Mononuclear cell (primary cell): ENCODE data around the gene DLG2. TPM values are rescaled to one million over a fixed set of nuclear protein-coding genes. Genes with fewer than 3 reads are reported as not detected.
"Not testable (repeated sequence)": the region's sequence is repeated elsewhere in the genome, so short reads cannot be mapped to it uniquely, and the experiment has no call there.

Experiments
- H3K27me3 ChIP-seq: 2 replicates; pipeline ENCODE4 v1.6.0; 2011; ENCODE audit warnings: low read length, control low read depth; ENCODE audit not compliant: insufficient read depth
- H3K4me1 ChIP-seq: 2 replicates; pipeline ENCODE4 v1.5.1; 2011; ENCODE audit warnings: mild to moderate bottlenecking, low read length, control low read depth; ENCODE audit not compliant: insufficient read depth
- H3K4me3 ChIP-seq: 2 replicates; pipeline ENCODE4 v1.5.1; 2011; ENCODE audit warnings: mild to moderate bottlenecking, low read length, moderate library complexity
- H3K9me3 ChIP-seq: 2 replicates; pipeline ENCODE4 v1.5.1; 2011; ENCODE audit warnings: low read depth, mild to moderate bottlenecking, control low read depth, low read length
- total RNA-seq: library from RNA; depleted of rRNA; stranded (reverse); fragments of >200 nt; gene quantifications from one replicate; pipeline ENCODE4 v1.2.3, GENCODE V29; 2012

The DLG2 gene
- total RNA-seq, 1 donor: 1.6 TPM

DNA sequence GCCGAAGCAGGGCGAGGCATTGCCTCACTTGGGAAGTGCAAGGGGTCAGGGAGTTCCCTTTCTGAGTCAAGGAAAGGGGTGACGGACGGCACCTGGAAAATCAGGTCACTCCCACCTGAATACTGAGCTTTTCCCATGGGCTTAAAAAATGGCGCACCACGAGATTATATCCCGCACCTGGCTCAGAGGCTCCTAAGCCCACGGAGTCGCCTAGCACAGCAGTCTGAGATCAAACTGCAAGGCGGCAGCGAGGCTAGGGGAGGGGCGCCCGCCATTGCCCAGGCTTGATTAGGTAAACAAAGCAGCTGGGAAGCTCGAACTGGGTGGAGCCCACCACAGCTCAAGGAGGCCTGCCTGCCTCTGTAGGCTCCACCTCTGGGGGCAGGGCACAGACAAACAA is 2039.3 kb downstream of the DLG2 start:
- not testable (repeated sequence) for H3K27me3 ChIP-seq, H3K4me3 ChIP-seq, H3K9me3 ChIP-seq, H3K4me1 ChIP-seq

DNA sequence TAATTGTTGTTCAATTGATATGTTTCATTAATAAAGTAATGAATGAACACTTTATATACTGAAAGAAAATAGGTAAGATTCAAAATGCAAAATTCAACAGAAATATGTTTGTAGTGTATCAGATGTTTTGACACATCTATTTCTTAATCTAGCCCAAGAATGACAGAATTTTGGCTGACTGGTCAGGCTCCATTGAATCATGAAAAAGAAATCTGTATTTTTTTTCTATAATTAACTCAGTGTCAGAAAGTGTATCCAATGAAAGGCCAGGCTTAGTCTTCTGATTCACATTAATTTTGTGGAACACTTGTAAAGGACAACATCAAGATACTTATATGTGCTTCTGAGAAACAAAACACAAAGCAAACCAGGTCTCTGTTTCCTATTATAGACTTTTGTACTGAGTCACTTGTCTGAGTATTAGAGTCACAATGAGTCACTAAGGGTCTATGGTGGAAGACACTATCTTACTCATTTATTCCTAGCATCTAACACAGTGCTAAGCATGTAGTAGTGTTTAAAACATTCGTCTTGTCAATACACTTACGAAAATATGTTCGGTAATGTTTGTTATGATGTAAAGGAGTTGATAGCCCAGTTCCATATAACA is 2043.3 kb downstream of the DLG2 start:
- no peak overlapping the region for H3K4me3 ChIP-seq
- peaks cover 2% of the 10 kb centered on the region for H3K27me3 ChIP-seq
- no peaks in the 10 kb centered on the region for H3K4me1 ChIP-seq
- no peaks in the 10 kb centered on the region for H3K9me3 ChIP-seq

DNA sequence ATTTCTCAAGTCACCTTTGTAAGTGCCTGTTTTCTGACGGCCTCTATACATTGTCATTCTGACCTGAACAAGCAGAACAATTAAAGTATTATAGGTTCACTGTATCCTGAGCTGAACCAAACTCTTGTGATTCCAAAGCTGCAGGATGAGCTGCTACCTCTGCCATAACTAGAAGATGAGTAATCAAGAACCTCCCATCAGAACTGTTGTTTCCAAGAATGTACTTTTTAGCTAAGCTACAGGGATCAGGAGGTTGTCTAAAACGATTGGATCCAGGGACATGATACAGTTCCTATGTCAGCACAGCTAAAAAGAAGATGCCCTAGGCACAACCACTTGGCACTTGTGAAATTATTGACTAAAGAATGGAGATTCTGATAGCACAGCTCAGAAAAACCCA is 2052.6 kb downstream of the DLG2 start:
- no peak overlapping the region for H3K4me3 ChIP-seq
- peaks cover 2% of the 10 kb centered on the region for H3K27me3 ChIP-seq
- H3K9me3 ChIP-seq: no peaks in the 10 kb centered on the region
- H3K4me1 ChIP-seq: no peaks in the 10 kb centered on the region

DNA sequence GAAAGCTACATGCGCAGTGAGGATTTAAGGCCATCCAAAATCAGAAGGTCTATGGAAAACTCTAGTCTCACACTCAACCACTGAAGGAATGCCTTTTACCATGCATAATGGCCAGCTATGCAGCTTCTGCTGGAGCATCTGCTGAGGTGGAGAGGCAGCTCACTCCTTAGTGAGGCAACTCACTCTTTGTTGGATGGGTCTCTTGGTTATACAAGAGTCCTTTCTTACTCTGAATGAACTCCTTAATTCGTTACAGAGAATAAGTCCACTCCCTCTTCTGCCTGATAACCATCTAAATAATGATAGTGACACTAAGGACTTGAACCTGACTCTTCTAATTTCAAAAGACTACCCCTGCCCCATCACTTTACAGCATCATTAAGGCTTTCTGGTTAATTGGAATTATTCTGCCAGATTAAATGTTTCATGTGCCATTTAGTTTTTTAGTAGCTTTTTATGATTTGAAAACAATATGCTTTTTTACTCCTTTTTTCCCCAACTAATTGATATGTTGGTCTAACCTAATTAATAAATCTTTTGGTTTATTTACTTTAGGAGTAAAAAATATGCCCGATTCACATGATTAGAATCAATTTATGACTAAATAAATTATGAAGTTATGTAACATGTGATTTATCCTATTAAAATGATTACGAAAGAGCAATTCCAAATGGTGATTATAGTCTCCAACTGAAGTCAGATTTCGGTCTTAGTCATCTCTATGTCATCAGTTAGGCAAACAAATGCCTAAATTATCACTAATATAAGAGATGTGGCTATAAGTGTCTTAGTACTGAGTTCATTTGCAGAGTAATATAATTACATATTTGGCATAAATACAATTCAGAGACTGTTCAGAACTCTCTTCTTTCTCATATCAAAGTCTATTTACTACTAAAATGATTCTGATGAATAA is 2054.3 kb downstream of the DLG2 start:
- no peaks in the 10 kb centered on the region for H3K9me3 ChIP-seq
- H3K4me1 ChIP-seq: no peaks in the 10 kb centered on the region
- peaks cover 3% of the 10 kb centered on the region for H3K27me3 ChIP-seq
- no peak overlapping the region for H3K4me3 ChIP-seq

DNA sequence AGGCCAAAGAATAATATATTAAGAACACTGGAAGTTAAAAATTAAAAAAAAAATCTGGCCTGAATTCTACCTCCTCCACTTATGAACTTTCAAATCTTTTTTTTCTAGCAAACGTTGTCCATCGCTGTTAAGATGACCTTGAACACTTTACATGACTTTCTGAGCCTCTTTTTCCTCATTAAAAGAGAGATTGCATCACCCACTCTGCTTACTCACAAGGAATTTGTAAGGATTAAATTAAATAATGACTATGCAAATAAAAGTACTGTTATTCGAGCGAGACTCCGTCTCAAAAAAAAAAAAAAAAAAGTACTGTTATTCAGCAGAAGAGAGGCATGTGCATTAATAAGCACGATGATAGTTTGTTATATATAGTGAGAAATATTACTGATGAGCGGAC is 2055.8 kb downstream of the DLG2 start:
- Histone ChIP-seq H3K27me3 (peaks cover 3% of the 10 kb centered on the region), H3K4me1 (no peaks in the 10 kb centered on the region), H3K9me3 (no peaks in the 10 kb centered on the region), H3K4me3 (no peak overlapping the region)

DNA sequence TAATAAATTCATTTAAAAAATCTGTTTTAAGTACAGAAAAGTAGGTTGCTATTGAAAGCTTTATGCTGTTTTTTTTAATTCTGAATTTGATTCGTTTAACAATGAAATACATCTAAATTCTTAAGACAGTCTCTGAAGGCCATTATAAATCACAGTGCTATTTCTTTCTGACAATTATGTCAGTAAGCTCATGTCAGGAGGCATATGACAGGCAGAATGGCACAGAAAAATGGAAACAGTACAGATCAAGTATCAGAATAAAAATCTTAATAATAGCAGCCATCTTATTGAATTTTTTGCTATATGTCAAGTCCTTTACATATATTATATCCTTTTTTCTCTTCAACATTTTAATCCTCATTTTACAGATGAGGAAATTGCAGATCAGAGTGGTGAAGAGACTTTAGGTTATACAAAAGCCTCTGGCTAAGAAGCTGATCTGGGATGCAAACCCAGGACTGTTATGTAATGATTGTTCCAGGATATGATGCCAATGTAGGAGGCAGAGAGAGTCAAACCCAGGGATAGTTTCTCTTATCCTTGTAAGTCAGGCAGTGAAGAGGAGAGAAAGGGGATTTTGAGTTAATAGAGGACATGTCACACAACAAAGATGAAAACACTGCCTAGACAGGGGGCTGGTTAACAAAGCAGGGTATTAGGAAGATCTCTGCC is 2057.9 kb downstream of the DLG2 start:
- Histone ChIP-seq H3K27me3 (peaks cover 3% of the 10 kb centered on the region), H3K9me3 (no peaks in the 10 kb centered on the region), H3K4me1 (no peaks in the 10 kb centered on the region), H3K4me3 (no peak overlapping the region)

DNA sequence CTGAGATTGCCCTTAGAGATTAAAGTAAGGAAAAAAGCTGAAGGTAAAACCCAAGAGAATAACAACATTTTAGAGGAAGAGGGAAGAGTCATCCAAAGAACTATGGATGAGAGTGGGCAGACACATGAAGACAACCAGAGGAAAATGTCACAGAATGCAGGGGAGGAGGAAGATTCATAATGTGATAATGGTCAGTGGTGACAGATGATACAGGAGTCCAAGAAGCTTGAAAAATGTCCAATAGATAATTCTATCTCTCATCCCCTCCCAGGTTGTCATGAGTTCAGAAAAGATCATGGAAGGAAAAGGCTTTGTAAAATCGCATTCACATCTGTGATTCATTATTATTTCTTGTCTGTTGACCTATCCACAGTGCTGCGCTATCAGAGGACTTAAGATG is 2058.6 kb downstream of the DLG2 start:
- peaks cover 3% of the 10 kb centered on the region for H3K27me3 ChIP-seq
- no peaks in the 10 kb centered on the region for H3K4me1 ChIP-seq
- no peaks in the 10 kb centered on the region for H3K9me3 ChIP-seq
- no peak overlapping the region for H3K4me3 ChIP-seq

DNA sequence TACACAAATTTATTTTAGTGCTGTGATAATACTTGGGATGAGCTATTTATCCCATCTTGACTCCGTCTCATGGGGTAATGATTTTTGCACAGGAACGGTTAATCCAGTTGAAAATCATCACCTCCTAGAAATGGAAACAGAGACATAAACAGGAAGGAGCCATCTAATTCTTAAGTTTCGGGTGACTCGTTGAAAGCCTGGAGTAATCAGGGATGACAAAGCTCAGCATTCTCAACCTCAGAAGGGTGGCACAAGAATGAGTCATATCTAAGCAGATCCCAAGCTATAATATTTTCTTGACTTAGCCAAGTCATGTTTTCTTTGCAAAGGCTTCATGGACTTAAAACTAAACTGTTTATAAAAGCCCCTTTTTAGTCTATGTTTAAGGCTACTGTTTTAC is 2060.2 kb downstream of the DLG2 start:
- Histone ChIP-seq H3K4me3 (no peak overlapping the region), H3K27me3 (peaks cover 3% of the 10 kb centered on the region), H3K4me1 (no peaks in the 10 kb centered on the region), H3K9me3 (no peaks in the 10 kb centered on the region)

DNA sequence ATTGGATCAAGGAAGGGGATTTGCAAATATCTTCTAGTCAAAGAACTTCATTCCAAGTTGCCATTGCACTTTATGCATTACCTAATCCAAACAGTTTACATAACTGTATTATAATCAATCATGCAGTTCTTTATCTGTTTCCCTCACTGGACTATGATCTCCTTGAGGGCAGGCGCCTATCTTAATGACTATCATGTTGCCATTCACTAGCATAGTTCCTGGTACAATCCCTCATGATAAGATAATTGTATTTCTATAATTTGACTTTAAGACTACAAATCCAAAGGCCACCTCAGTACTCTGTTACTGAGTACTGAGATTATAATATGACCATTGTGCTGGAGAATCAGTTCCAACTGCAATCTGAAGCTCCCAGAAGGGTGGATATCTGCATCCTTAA is 2062.3 kb downstream of the DLG2 start:
- H3K4me3 ChIP-seq: no peak overlapping the region
- H3K9me3 ChIP-seq: no peaks in the 10 kb centered on the region
- H3K4me1 ChIP-seq: no peaks in the 10 kb centered on the region
- H3K27me3 ChIP-seq: peaks cover 3% of the 10 kb centered on the region

DNA sequence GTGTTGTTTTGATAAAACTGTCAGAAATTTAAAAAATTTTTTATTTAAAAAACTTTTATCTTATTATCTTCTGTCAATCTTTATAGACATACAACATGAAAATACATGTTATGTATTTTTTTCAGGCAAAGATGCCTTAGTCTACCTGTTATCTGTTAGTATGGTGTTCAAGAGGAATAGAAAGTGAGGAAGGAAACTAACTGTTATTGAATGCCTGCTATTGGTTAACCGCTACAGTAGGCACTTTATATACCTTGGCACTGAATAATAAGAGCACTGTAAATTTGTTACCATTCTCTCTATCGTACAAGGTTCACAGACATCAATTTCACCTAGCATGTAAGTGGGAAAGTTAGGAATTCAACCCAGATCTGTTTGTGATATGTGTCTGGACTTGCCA is 2068.9 kb downstream of the DLG2 start:
- no peak overlapping the region for H3K4me3 ChIP-seq

DNA sequence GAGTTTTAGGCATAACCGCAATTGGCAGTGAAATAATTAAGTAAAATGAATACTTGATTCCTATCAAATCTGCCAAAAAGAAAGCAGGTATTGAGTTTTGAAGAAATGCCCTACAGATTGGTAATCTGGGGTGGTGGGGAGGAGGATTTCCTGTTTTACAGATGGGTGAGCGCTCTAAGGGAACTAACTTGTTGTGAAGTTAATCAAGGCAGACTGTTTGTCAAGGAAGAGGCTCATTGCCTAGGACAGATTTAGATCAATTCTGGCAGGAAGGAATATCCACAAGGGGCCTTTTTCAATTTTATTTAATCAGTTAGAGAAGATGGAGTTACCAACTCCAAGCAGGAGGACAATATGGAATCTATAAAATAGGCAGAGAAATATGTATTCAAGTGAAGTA is 2069.5 kb downstream of the DLG2 start:
- Histone ChIP-seq H3K4me1 (peaks cover 3% of the 10 kb centered on the region), H3K9me3 (no peaks in the 10 kb centered on the region), H3K27me3 (no peaks in the 10 kb centered on the region), H3K4me3 (no peak overlapping the region)

More for the DNA sequence above, 2068.9 kb downstream of the DLG2 start:
- Histone ChIP-seq H3K4me1 (peaks cover 3% of the 10 kb centered on the region), H3K27me3 (no peaks in the 10 kb centered on the region), H3K9me3 (no peaks in the 10 kb centered on the region)

DNA sequence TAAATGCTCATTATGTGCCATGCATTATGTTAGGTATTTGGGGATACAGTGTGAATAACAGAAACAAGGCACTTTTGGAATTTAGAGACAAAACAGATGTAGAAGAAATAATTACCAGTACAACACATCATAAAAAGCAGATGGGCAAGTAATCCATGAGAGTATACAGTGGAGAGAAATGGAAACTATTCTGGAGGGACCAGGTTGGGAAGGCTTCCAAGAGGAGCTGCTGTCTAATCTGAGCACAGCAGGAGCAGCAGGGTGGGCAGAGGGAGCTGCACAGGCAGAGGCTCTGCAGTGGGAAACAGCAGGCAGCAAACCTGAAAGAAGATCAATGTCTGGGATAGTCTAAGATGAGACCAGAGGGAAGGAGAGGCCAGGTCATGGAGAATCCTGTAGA is 2072.3 kb downstream of the DLG2 start:
- no peaks in the 10 kb centered on the region for H3K9me3 ChIP-seq
- peaks cover 3% of the 10 kb centered on the region for H3K4me1 ChIP-seq
- no peaks in the 10 kb centered on the region for H3K27me3 ChIP-seq
- no peak overlapping the region for H3K4me3 ChIP-seq

DNA sequence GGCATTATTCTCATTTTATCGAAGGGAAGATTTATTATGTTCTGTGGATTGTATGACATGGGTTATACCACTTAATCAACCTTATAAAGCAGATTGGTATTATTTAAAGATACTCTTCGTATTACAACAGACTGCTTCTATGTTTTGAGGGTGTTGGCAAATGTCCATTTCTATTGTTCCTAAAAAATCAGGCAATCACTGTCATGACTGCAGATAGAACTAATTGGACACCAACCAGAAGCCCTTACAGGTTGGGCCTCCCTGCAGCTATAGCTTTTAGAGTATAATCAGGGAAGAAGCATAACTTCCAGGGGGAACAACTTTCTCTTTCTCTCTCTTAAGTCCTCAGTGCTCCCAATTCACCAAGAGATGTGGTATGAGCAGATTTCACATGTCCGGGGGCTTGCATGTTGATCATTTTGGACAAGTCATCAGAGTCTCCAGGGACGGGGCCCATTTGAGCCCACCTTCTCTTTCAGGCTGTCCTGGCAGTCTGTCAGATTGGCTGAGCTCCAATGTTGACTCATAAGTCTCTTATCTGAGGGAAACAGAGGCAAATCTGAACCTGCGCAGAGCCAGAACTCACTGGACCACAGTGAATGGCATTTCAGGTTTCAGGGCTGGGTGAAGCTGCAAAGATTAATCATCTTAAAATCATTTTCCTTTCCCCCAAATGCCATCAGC is 2077.0 kb downstream of the DLG2 start:
- no peaks in the 10 kb centered on the region for H3K4me1 ChIP-seq
- no peaks in the 10 kb centered on the region for H3K27me3 ChIP-seq
- no peaks in the 10 kb centered on the region for H3K9me3 ChIP-seq
- no peak overlapping the region for H3K4me3 ChIP-seq

DNA sequence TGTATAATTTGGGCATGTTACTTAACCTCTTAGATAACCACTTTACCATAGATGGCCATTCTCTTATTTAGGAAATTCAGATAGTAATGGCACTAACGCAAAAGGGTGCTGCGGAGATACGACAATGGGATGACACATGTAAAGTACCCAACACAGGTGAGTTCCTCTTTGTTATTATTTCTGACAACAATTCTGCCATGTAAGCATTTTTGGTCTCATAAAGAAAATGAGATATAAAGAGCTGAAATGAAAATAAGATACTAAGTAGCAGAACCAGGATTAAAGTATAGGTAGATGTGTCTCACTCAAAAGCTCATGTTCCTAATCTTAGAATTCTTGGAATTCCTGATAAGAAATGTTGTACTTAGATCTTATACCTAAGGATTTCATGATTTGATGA is 2080.8 kb downstream of the DLG2 start:
- Histone ChIP-seq H3K4me1 (no peaks in the 10 kb centered on the region), H3K9me3 (no peaks in the 10 kb centered on the region), H3K27me3 (no peaks in the 10 kb centered on the region), H3K4me3 (no peak overlapping the region)
